ENCODE data around the gene CST1.

The CST1 gene

GRCh38 chr20:23700931-23701330, 49.8 kb downstream of the CST1 start:
- DNase-seq, result no peak

GRCh38 chr20:23697947-23698346, 52.8 kb downstream of the CST1 start:
- no peak for DNase-seq
